ENCODE measurements around the gene CAMKK2.
"Not testable (repeated sequence)": the region's sequence is repeated elsewhere in the genome, so short reads cannot be mapped to it uniquely, and the experiment has no call there.

The CAMKK2 gene

DNA sequence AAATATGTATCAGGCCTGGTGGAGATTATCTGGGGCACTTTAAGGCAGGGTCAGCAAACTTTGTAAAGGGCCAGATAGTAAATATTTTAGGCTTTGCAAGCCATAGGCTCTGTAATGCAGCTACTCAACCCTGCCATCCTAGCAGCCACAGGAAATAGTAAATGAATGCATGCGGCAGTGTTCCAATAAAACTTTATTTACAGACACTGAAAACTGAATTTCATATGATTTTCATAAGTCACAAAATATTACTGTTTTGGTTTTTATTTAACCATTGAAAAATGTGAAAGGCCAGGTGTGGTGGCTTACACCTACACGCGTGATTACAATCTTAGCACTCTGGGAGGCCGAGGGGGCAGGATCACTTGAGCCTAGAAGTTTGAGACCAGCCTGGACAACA lies 3.2 kb upstream of the CAMKK2 start:
- no peak for DNase-seq

GRCh38 chr12:121298411-121298810 lies 1.9 kb upstream of the CAMKK2 start:
- DNase-seq, result not testable (repeated sequence)

- DNase-seq, result no peak
Observed at GRCh38 chr12:121297435-121297991, 1.0 kb upstream of the CAMKK2 start.

DNA sequence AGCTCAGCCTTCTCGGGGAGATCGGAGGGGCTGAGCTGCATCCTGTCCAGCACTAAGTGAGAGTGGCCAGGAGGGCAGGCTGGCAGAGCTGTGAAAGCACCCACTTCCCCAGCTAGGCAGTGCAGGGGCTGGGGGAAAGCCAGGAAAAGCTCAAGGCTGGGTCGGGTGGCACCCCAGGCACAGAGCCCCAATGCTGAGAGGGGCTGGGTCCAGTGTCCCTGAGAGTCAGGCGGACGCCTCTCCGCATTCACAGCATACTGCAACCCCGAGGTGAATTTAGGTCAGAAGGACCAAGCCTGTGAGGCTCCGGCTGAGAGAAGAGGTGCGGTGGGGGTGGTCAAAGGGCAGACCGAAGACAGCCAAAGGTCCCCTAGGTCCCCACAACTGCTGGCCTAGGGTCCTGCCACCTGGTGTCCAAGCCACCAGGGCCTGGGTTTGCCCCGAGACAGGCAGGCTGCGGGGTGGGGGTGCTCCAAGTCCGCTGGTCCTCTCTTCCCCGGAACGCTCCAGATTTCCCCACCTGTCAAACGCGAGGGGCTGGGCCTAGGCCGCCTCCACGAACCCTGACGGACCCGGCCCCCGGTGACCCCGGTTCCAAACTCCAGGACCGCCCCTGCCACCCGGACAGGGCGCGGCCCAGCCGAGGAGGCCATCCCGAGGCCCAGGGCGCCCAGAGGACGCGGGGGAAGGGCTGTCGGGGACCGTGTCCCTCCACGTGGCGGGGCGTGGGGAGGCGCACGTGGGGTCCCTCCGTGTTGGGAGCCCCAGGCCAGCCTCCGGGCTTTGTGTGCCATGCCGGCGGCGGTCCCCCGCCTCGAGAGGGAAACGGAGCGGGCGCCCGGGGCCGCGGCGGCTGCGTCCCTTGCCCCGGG lies 527 bp downstream of the CAMKK2 start:
- peak; percentile 71 for DNase-seq

GRCh38 chr12:121295116-121295745 lies 1.3 kb downstream of the CAMKK2 start:
- no peak for DNase-seq

DNA sequence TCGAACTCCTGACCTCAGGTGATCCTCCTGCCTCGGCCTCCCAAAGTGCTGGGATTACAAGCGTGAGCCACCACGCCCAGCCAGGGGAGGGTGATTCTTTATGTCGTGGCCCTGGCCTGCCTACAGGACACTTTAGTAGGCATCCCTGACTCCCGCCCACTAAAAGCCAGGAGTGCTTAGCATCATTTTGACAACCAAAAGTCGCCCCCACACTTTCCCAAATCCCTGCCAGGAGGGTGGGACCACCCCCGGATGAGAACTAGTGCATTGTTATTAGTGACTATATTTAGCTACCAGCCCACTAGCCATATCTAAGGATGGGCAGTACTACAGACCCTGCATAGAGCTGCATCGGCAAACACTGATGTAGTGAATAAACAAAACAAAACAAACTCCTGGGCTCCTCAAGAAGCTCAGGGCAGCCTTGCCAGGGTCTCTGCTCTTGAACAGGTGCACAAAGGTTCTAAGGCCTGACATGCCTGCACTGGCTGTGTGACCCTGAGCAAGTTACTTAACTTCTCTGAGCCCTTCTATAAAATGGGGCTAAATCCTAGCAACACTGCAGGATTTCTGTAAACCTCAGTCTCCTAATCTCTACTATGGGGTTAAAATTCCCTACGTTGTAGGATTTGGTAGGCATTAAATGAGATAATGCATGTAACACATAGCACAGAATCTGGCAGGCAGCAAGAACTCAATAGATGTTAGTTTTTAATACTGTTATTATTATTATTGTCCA lies 2.2 kb downstream of the CAMKK2 start:
- no peak for DNase-seq

GRCh38 chr12:121293603-121294002 lies 2.9 kb downstream of the CAMKK2 start:
- DNase-seq, result no peak

- DNase-seq, result no peak
Observed at GRCh38 chr12:121290410-121290809, 6.1 kb downstream of the CAMKK2 start.

DNA sequence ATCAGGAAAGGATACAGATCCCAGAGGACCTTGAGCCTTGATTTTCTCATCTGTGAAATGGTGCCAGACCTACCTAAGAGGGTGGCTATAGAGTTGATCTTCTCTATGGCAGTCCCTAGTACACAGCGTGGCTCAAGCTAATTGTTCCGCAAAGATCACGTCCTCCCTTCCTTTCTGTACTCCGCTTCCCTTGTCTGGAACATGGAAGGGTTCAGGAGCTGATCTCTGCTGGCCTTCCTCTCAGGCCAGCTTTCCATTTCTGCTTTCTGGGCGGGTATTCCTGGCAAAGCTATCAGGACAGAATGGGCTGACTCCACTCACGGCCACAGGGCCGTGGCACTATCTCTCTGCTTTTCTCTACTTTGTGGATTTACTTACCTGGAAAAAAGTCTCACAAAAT lies 6.5 kb downstream of the CAMKK2 start:
- DNase-seq, result no peak

DNA sequence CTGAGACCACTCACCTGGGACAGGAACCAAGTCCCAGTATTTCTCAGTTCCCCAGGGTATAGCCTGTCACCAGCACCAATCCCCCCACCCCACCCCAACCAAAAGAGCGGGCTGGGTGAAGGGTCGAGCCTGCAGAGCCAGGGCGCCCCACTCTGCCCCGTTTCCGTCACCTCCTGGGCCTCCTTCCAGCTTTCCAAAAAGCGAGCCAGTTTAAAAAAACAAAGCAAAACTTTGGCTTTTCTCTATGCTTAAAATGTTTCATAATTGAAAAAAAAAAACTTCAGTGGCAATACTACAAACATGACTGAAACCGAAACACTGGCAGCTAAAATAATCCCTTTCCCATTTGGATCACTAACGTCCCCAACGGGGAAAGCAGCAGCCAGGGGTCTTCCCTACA lies 7.5 kb downstream of the CAMKK2 start:
- DNase-seq, result no peak

- DNase-seq, result no peak
Observed at GRCh38 chr12:121288158-121288845, 8.2 kb downstream of the CAMKK2 start.

DNA sequence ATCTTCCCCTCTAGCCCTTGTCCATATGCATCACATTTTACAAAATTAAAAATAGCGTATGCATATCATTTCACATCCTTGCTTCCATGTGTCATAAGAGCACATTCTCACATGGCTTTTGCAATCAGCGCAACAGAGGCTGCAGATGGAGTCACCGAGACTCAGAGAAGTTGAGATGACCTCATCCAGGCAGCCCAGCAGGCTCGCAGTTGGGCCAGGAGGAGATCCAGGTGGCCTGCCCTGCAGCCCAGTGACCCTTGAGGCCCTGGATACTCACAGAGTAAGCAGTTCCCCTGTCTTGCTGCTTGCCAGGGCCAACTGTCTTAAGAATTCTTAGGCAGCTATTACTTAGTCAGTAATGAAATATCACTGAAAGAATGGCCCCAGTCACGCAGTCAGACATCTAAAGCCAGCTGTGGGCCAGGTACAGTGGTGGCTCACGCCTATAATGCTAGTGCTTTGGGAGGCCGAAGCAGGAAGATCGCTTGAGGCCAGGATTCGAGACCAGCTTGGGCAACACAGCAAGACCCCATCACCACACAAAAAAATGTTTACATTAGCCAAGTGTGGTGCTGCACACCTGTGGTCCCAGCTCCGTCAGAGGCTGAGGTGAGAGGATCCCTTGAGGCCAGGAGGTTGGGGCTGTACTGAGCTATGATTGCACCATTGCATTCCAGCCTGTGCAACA lies 9.1 kb downstream of the CAMKK2 start:
- no peak for DNase-seq

- DNase-seq, result no peak
Observed at GRCh38 chr12:121285856-121286255, 10.7 kb downstream of the CAMKK2 start.

- DNase-seq, result no peak
Observed at GRCh38 chr12:121284551-121285390, 11.7 kb downstream of the CAMKK2 start.

- no peak for DNase-seq
Observed at GRCh38 chr12:121283841-121284240, 12.7 kb downstream of the CAMKK2 start.

DNA sequence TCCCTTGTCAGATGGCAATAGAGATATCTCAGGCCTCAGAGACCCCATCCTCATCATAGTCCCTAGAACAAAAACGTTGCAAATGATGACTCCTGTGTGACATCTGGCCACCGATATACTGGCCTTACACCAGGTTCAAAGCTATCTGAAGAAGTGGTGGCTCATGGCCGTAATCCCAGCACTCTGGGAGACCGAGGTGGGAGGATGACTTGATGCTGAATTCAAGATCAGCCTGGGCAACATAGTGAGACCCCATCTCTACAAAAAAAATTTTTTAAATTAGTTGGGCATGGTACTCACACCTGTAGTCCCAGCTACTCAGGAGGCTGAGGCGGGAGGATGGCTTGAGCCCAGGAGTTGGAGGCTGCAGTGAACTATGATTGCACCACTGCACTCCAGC lies 13.1 kb downstream of the CAMKK2 start:
- DNase-seq, result no peak

GRCh38 chr12:121282910-121283309 lies 13.6 kb downstream of the CAMKK2 start:
- DNase-seq, result not testable (repeated sequence)

- no peak for DNase-seq
Observed at GRCh38 chr12:121282072-121282742, 14.3 kb downstream of the CAMKK2 start.

DNA sequence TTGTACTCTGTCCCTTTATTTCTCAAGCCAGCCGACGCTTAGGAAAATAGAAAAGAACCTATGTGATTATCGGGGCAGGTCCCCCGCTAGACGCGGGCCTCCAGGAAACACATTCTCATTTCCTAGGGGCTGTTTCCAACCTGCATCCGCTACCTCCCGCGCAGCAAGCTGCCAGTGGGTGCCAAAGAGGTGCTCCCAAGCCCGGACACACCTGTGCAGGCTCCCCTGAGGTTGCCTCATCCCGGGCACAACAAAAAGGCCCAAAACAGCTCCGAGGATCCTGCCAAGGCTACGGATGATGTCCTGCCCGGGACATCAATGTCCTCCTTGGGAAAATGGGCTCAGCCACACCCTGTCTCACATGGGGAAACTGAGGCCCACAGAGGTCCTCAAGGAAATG lies 15.4 kb downstream of the CAMKK2 start:
- not testable (repeated sequence) for DNase-seq

GRCh38 chr12:121280531-121280930 lies 16.0 kb downstream of the CAMKK2 start:
- not testable (repeated sequence) for DNase-seq

Data from right kidney (tissue), 1 donor.